HG02885 (cell line): Measurements from ENCODE around the gene MEAK7.

ENCODE experiments used
- ATAC-seq: cut with Tn5 transposase; IDR thresholded peaks from one replicate; pipeline ENCODE4 v1.9.1; 2021; ENCODE audit warnings: mild to moderate bottlenecking; ENCODE audit not compliant: unreplicated experiment, poor library complexity

Gene MEAK7

DNA sequence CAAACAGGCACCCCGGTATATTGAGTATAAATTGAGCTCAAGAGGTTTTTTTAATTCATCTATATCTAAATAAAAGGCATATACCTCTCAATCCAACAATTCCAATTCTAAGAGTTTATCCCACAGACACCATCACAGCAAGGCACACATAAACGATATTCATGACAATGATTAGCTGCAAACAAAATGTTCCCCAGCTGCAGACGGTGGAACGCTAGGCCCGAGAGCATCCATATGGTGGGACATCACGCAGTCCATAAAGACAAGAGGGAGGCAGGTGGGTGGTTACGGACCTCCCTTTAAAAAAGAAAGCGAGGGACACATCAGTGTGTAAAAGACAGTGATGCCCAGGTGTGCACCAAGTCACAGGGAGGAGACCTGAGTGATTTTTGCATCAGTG, 28.1 kb downstream of the MEAK7 start:
- ATAC-seq: no peak

DNA sequence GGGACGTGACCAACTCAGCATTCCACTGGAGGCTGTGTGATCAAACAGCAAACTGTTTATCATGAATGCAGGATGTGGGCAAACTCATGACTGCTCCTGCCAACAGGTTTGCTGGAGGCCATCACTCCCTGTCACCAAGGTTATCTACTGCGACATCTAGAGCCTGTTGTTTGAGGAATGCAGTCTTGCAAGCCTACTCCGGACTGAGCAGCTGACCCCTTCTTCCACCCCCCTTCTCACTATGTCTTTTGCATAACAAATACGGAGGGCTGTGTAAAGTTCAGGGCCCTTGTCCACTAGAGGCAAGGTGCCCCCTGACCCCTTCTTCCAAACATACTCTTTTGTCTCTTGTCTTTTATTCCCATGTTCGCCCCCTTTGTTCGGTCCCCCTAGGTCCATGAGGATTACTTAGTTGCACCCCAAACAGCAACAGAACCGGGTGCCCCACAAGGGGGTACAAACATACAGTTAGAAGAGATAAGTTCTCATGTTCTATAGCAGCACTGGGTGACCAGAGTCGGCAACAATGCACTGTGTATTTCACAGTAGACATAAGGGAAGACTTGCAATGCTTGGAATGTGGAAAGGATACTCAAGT, 28.7 kb downstream of the MEAK7 start:
- ATAC-seq: no peak

DNA sequence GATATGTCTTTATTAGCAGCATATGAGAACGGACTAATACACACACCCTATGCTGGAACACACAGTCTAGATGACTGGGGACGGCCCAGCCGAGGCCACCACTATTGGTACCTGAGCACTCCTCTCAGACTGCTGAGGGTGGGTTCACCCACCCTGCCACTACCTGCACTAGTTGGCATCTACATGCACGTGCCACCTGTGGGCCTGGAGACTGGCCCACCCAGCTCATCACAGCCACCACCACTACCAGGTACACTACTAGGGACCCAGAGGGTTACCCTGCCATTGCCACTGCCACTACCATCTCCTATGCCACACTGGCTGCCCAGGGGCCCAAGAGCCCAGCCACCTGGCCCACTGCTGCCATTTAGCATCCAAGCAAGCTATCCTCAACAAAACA, 32.5 kb downstream of the MEAK7 start:
- ATAC-seq: no peak

GRCh38 chr16:84471316-84471715, 33.1 kb downstream of the MEAK7 start:
- no peak for ATAC-seq

DNA sequence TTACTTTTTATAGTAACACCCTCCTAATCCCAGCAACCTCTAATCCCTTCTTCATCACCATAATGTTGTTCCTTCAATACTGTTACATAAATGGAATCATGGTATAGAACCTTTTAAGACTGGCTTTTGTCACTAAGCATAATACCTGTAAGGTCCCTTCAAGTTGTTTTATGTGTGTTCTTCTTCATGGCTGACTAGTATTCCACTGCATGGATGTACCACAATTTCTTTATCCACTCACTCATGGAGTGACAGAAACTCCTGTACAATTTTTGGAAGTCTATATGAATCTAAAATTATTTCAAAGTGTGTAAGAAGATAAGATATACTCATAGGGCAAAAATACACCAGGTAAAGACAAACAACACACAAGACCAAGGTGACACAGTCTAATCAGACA, 36.8 kb downstream of the MEAK7 start:
- no peak for ATAC-seq

- no peak for ATAC-seq
Measured at GRCh38 chr16:84467256-84467655, 37.2 kb downstream of the MEAK7 start.

- ATAC-seq: no peak
Measured at GRCh38 chr16:84466692-84467091, 37.8 kb downstream of the MEAK7 start.

DNA sequence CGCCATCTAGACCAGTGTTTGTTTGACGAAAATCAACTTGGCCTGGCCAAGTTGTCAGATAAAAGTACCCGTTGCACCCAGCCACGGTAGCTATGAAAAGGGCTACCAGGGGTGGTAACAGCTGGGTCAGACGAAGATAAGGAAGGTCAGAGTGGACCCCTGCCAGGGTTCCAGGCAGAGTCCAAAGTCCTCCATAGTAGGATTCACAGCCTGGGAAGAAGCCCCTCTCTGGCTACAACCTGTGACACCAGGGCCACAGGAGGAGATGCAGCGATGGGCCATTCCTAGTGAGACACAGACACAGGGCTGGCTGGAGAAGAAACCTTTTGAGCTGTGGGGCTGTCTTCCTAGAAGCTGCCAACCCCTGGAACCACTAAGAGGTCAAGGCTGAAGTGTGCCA, 39.3 kb downstream of the MEAK7 start:
- no peak for ATAC-seq

DNA sequence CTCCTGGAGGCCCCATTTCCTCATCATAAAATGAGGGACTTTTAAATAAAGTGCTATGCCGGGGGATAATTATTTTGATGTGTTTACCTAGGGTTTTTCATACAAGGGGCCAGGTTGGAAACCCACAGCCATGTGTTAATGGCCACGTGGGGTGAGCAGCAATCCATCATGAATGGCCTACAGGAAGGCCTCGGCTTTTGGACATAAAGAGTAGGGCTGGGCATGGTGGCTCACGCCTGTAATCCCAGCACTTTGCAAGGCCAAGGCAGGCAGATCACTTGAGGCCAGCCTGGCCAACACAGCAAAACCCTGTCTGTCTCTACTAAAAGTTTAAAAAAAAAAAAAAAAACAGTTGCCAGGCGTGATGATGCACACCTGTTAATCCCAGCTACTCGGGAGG, 40.3 kb downstream of the MEAK7 start:
- ATAC-seq: no peak

- no peak for ATAC-seq
Measured at GRCh38 chr16:84463221-84463620, 41.2 kb downstream of the MEAK7 start.

DNA sequence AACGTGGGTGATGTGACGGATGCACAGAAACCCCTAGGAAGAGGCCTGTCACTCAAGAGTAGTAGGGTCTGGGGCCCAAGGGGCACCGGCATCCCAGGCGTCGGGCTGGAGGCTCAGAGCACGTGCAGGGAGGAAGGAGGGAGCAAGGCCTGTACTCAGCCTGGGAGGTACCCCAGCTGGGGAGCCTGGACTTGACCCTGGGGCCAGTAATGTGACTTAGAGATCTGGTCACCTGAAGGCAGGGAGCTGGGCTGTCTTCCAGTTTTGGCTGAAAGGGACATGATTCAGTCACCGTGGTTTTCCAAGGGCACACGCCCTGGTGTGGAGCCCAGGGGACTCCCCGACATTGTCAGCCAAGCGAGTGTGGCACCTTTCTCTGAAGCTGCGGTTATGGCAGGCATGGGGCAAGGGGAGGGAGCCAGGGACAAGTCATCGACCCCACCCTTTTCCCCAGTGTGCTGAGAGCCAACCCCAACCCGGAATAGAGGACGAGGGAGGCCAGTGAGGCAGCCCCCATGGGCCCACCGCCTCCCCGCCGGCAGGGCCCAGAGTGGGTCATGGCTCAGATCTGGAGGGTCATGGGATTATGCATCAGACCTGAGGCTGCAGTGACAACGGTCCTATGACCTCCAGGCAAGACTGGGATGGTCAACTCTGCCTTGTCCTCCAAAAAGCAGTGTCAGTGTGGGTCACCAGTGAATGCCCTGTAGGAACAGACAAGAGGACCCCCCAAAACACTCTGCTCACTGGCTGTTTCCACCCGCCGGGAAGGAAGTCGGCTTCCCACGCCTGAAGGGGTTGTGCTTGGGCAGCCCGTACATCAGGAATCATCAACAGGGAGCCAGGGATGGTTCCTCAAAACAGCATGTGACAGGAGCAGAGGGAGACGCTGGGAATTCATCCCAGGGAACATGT, 41.9 kb downstream of the MEAK7 start:
- no peak for ATAC-seq

- no peak for ATAC-seq
Measured at GRCh38 chr16:84461413-84462295, 42.8 kb downstream of the MEAK7 start.

DNA sequence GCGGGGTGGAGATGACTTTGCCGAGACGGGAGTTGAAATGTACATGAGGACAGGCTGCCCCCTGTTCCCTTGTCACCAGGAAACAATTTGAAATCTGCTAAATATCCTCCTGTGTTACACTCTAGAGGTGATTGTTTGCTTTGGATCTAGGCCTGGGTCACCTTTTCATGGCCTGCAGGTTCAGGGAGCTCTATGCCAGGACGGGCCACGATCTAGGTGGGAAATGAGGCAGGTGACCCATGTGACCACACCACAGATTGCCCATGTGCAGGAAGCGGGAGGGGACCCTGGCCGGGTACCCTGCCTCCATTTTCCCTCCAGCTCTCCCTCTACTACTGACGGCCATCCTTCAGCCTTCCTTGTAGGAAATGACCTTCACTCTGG, 43.4 kb downstream of the MEAK7 start:
- no peak for ATAC-seq

GRCh38 chr16:84460406-84461028, 43.9 kb downstream of the MEAK7 start:
- ATAC-seq: no peak

GRCh38 chr16:84459941-84460405, 44.5 kb downstream of the MEAK7 start:
- ATAC-seq: no peak

DNA sequence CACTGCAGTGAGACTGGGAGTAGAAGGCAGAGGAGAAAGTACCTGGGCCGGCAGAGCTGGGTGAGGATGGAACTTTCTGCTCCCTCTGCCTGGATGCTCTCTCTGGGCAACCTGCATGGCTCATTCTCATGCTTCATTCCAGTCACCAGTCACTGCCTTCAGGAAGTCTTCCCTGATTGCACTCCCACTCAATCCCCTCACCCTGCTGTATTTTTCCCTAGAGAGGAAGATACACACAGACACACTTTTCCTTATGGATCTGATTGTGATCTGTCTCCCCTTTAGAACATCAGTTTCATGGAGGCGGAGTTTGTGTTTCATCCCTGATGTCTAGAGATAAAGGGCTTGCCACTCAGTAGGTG, 44.9 kb downstream of the MEAK7 start:
- no peak for ATAC-seq

DNA sequence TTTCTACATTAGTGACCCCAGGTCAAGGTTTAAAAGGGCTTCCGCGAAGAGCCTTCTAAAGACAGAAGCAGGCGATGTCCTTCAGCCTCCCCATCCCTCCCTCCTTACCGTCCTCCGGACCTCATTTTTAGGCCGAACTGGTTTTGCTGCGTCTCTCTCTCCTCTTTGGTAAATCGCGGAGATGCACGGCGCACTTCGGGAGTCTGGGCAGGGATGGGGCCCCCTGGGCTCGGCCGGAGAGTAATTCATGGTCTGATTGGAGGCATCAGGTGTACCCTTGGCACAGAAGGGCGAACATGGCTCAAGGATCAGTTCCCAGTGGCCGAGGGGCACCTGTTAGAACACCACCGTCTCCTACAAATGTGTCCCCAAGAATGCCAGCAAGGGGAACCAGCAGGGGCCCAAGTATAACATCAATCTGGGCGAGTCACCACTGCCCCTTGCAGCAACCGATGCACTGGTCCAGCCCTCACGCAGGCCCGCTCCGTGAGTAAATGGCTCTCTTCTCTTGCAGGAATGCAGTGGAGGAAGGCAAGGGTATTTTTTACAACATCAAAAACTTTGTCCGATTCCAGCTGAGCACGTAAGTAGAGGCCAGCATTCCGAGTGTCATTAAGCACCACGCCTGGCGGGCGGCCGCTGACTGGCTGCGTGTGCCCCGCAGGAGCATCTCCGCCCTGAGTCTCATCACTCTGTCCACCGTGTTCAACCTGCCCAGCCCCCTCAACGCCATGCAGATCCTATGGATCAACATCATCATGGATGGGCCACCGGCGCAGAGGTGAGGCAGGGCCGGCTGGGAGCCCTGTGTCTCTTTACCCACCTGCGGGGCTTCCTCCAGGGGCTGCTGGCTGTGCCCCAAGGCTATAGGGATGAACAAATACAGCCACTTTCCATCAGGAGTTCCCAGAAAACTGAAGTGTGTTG, 45.6 kb downstream of the MEAK7 start:
- ATAC-seq: no peak

DNA sequence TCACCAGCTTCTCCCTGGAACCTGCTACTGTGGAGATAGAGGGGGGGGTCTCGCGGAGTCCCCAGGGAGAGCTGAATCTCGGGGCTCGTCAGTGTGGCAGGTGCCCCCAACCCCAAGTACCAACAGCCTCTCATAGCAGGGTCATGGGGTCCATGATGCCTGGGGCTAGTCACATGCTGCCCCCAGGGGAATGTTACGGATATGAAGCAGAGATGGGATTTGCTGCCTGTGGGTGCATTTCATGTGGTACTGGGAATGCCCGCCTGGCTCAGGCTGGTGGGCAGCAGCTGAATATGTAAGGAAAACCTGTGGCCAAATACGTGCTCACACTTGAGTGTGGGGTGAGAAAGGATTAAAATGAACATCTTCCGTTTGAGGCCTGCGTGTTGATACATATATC, 49.4 kb downstream of the MEAK7 start:
- no peak for ATAC-seq
